ENCODE measurements around the gene MCOLN2.

DNA sequence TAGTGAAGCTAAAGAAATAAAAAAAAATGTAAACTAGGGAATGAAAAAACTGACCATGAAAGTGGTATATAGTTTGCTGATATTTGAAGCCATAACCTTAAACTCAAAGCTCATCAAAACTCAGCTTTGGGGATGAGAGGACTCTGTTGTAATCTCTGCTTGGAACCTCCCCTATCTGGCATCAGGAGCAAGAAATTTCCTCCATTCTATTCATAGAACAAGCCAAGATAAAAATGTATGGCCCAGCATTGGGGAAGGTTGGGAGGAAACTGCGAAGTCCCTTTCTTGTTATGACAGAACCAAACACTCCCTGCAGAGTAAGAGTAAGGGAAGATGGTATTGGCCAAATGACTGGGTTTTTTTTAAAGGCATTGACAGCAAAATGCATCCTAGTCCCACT lies 35.6 kb downstream of the MCOLN2 start:
- TF ChIP-seq, protein P1, sequence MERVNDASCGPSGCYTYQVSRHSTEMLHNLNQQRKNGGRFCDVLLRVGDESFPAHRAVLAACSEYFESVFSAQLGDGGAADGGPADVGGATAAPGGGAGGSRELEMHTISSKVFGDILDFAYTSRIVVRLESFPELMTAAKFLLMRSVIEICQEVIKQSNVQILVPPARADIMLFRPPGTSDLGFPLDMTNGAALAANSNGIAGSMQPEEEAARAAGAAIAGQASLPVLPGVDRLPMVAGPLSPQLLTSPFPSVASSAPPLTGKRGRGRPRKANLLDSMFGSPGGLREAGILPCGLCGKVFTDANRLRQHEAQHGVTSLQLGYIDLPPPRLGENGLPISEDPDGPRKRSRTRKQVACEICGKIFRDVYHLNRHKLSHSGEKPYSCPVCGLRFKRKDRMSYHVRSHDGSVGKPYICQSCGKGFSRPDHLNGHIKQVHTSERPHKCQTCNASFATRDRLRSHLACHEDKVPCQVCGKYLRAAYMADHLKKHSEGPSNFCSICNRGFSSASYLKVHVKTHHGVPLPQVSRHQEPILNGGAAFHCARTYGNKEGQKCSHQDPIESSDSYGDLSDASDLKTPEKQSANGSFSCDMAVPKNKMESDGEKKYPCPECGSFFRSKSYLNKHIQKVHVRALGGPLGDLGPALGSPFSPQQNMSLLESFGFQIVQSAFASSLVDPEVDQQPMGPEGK (CRISPR knock-in tag; IDR thresholded peaks at IDR 0.05; ENCODE audit: borderline replicate concordance), result no peak
- TF ChIP-seq TCF4 (CRISPR knock-in tag; IDR thresholded peaks at IDR 0.05; ENCODE audit: borderline replicate concordance), result no peak
- TF ChIP-seq OSR1 (CRISPR knock-in tag; IDR thresholded peaks at IDR 0.05), result no peak
- no peak for TF ChIP-seq GLIS3 (CRISPR knock-in tag; IDR thresholded peaks at IDR 0.05)
- TF ChIP-seq CSRNP3 (CRISPR knock-in tag; IDR thresholded peaks at IDR 0.05), result no peak
- TF ChIP-seq TOX (CRISPR knock-in tag; IDR thresholded peaks at IDR 0.05; ENCODE audit: borderline replicate concordance), result no peak
- TF ChIP-seq ZFP3 (CRISPR knock-in tag; IDR thresholded peaks at IDR 0.05), result no peak
- TF ChIP-seq ZNF70 (CRISPR knock-in tag; IDR thresholded peaks at IDR 0.05), result no peak
- no peak for TF ChIP-seq ESRRG (CRISPR knock-in tag; IDR thresholded peaks at IDR 0.05)
- no peak for TF ChIP-seq SNAI2 (CRISPR knock-in tag; IDR thresholded peaks at IDR 0.05)
- TF ChIP-seq, protein P2, sequence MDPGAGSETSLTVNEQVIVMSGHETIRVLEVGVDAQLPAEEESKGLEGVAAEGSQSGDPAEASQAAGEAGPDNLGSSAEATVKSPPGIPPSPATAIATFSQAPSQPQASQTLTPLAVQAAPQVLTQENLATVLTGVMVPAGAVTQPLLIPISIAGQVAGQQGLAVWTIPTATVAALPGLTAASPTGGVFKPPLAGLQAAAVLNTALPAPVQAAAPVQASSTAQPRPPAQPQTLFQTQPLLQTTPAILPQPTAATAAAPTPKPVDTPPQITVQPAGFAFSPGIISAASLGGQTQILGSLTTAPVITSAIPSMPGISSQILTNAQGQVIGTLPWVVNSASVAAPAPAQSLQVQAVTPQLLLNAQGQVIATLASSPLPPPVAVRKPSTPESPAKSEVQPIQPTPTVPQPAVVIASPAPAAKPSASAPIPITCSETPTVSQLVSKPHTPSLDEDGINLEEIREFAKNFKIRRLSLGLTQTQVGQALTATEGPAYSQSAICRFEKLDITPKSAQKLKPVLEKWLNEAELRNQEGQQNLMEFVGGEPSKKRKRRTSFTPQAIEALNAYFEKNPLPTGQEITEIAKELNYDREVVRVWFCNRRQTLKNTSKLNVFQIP (CRISPR knock-in tag; IDR thresholded peaks at IDR 0.05; ENCODE audit: borderline replicate concordance, low read depth), result no peak
- TF ChIP-seq ZNF565 (CRISPR knock-in tag; conservative IDR thresholded peaks at IDR 0.05; ENCODE audit: low read depth), result no peak
- TF ChIP-seq BACH2 (CRISPR knock-in tag; IDR thresholded peaks at IDR 0.05; ENCODE audit: borderline replicate concordance), result no peak
- TF ChIP-seq ZFP30 (CRISPR knock-in tag; IDR thresholded peaks at IDR 0.05), result no peak

Data from SK-N-SH treated with all-trans-retinoic acid at 6 μM for 48 hours (cell line).